Skeletal muscle tissue (tissue), 4 donors: ENCODE data around the gene RAB3GAP2. TPM values are rescaled to one million over a fixed set of nuclear protein-coding genes. Genes with fewer than 3 reads are reported as not detected.
"Not testable (repeated sequence)": the region's sequence is repeated elsewhere in the genome, so short reads cannot be mapped to it uniquely, and the experiment has no call there.

Experiments used
- H3K27ac ChIP-seq: one replicate; pipeline ENCODE4 v1.7.0; 2013; ENCODE audit warnings: mild to moderate bottlenecking, low read depth, low read length, inconsistent platforms
- H3K27me3 ChIP-seq, 3 donors: one replicate each; pipeline ENCODE4 v1.7.0; 2013; ENCODE audit warnings: low read length in 3 of 3; ENCODE audit not compliant: control insufficient read depth in 3 of 3, insufficient read depth in 3 of 3
- H3K36me3 ChIP-seq, 3 donors: one replicate each; pipeline ENCODE4 v1.7.0; 2013; ENCODE audit warnings: low read length in 3 of 3; ENCODE audit not compliant: control insufficient read depth in 3 of 3, insufficient read depth in 3 of 3
- H3K4me1 ChIP-seq, 3 donors: one replicate each; pipeline ENCODE4 v1.7.0; 2013; ENCODE audit warnings: low read length in 3 of 3, mild to moderate bottlenecking in 3 of 3; ENCODE audit not compliant: control insufficient read depth in 3 of 3, insufficient read depth in 3 of 3
- H3K4me3 ChIP-seq, 3 donors: one replicate each; pipeline ENCODE4 v1.7.0; 2013; ENCODE audit warnings: low read length in 3 of 3
- H3K9ac ChIP-seq, 3 donors: one replicate each; pipeline ENCODE4 v1.7.0; 2013; ENCODE audit warnings: low read length in 3 of 3, mild to moderate bottlenecking in 3 of 3, moderate library complexity in 2 of 3, low read depth in 1 of 3
- H3K9me3 ChIP-seq, 3 donors: one replicate each; pipeline ENCODE4 v1.7.0; 2013; ENCODE audit warnings: low read length in 3 of 3; ENCODE audit not compliant: control insufficient read depth in 3 of 3
- total RNA-seq: library from RNA; depleted of rRNA; stranded (reverse); fragments of >200 nt; gene quantifications from one replicate; pipeline ENCODE4 v1.2.3, GENCODE V29; 2014
- donor health status: Osteomylitis.

Gene RAB3GAP2
- total RNA-seq, 1 donor from 2014 or later = 23.0 TPM

DNA sequence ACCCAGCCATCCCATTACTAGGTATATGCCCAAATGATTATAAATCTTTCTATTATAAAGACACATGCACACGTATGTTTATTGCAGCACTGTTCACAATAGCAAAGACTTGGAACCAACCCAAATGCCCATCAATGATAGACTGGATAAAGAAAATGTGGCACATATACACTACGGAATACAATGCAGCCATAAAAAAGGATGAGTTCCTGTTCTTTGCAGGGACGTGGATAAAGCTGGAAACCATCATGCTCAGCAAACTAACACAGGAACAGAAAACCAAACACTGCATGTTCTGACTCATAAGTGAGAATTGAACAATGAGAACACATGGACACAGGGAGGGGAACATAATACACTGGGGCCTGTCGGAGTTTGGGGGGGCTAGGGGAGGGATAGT is 37.9 kb upstream of the RAB3GAP2 start:
- not testable (repeated sequence) for H3K4me1 ChIP-seq, H3K27ac ChIP-seq, H3K36me3 ChIP-seq, H3K9me3 ChIP-seq, H3K4me3 ChIP-seq, H3K27me3 ChIP-seq, H3K9ac ChIP-seq

DNA sequence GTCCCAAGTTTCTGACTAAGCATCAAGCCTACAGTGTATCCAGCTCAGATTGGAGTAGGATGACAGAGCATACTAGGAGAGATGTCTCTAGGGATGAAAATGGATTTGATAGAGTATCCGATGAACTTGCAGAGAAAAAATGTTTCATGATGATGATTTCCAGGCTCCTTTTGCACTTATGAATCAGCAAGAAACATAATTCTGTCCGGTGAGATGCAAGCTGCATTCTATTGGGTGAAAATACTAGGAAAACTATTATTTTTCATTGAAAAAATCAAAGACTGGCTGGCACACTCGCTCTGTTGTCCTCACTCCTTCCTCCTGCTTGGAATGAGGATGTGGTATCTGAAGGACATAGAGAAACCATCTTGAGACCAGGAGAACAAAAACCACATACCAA is 35.4 kb upstream of the RAB3GAP2 start:
- no peak overlapping the region for H3K27ac ChIP-seq
- H3K36me3 ChIP-seq = no peaks in the 10 kb centered on the region
- no peaks in the 10 kb centered on the region for H3K4me1 ChIP-seq
- H3K27me3 ChIP-seq = no peaks in the 10 kb centered on the region
- no peaks in the 10 kb centered on the region for H3K9me3 ChIP-seq
- no peak overlapping the region for H3K9ac ChIP-seq
- no peak overlapping the region for H3K4me3 ChIP-seq

DNA sequence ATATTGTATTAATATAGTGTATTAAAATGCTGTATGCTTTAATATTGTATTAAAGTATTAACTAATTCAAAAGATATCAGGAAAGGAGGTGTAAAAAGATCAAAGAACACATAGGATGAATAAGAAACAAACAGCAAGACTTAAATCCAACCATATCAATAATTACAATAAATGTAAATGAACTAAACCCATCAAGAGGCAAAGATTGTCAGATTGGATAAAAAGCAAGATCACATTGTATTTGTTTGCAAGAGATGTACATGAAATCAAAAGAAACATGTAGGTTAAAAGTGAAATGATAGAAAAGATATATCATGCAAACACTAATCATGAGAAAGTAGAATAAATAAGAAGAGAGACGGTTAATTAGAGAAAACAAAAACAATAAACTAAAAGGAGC is 34.1 kb upstream of the RAB3GAP2 start:
- no peak overlapping the region for H3K27ac ChIP-seq
- no peaks in the 10 kb centered on the region for H3K9me3 ChIP-seq
- H3K27me3 ChIP-seq = no peaks in the 10 kb centered on the region
- no peak overlapping the region for H3K4me3 ChIP-seq
- no peaks in the 10 kb centered on the region for H3K4me1 ChIP-seq
- H3K9ac ChIP-seq = no peak overlapping the region
- no peaks in the 10 kb centered on the region for H3K36me3 ChIP-seq

DNA sequence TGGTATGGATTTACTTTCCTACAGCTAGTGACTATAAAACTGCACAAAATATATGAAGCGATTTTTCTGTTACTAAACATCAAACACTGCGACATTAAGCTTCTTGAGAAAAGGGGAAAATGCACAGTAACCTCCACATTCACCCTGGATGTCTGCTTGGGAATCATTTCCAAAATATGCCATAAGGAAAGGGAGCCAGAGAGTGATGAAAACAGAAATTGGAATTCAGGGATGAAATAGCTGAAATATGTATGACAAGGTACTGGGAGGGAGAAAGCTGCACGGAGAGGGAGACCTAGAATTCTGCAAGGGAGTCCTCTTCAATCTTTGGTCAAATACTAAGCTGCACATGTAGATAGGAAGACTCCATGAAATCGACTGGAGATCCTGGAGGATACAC is 31.6 kb upstream of the RAB3GAP2 start:
- H3K9ac ChIP-seq = no peak overlapping the region
- H3K4me3 ChIP-seq = no peak overlapping the region
- H3K9me3 ChIP-seq = no peaks in the 10 kb centered on the region
- no peaks in the 10 kb centered on the region for H3K36me3 ChIP-seq
- peaks cover 0 to 5% (median 0%) of the 10 kb centered on the region in 3 donors for H3K4me1 ChIP-seq
- H3K27ac ChIP-seq = no peak overlapping the region
- H3K27me3 ChIP-seq = no peaks in the 10 kb centered on the region

DNA sequence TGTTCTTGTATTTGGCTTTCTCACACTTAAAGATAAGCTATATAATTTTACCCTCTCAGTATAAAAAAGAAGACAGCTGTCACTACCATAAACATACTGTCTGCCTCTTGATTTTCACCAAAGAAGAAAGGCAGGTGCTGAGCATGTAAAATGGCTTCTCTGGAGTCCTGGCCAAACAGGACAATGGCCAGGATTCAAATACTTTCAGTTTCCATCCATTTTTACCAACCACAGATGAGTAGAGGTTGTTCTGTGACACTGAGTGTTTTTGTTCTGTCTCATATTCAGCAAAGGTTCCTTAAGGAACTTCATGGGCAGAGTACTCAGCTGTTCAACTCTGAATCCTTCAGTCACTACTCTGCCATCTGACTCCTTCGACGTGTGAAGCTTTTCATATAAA is 29.4 kb upstream of the RAB3GAP2 start:
- no peaks in the 10 kb centered on the region for H3K36me3 ChIP-seq
- H3K9ac ChIP-seq = no peak overlapping the region
- peaks cover 0 to 5% (median 0%) of the 10 kb centered on the region in 3 donors for H3K4me1 ChIP-seq
- no peak overlapping the region for H3K4me3 ChIP-seq
- H3K9me3 ChIP-seq = no peaks in the 10 kb centered on the region
- H3K27me3 ChIP-seq = no peaks in the 10 kb centered on the region
- H3K27ac ChIP-seq = no peak overlapping the region

DNA sequence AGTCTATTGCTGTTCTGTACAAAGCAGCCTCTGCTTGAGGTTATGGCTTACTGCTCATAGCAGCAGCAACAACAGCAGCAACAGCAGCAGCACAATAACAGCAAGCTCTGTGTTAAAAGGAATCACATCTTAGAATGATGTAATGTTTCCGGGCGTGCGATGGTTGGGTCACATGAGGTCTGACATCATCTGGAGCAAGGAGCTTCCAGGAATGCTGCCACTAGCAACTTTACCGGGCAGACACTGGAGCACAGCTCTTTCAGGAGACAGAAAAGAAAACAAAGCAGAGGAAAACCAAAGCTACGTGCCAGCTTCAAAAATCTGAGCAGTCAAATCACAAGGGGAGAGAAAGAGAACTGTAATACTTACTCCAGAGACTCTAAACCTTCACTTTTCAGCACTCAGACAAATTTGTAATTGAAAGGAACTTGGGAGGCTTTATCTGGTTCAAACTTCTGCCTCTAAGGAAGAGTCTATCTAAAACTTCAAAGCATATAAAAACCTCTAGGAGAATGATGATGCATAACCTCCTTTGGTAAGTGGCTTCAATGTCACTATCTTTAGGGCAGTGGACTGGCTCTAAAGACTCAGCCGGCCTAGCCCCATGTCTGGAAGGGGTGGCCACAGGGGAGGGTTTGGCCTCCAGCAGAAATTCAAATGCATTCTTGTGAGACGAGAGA is 28.3 kb upstream of the RAB3GAP2 start:
- no peaks in the 10 kb centered on the region for H3K36me3 ChIP-seq
- peak overlapping the region in 1 of 3 donors; percentile 51 for H3K9ac ChIP-seq
- peaks cover 0 to 5% (median 0%) of the 10 kb centered on the region in 3 donors for H3K4me1 ChIP-seq
- no peaks in the 10 kb centered on the region for H3K27me3 ChIP-seq
- H3K9me3 ChIP-seq = no peaks in the 10 kb centered on the region
- peak overlapping the region in 1 of 3 donors; percentile 25 for H3K4me3 ChIP-seq
- H3K27ac ChIP-seq = peak overlapping the region; percentile 46

DNA sequence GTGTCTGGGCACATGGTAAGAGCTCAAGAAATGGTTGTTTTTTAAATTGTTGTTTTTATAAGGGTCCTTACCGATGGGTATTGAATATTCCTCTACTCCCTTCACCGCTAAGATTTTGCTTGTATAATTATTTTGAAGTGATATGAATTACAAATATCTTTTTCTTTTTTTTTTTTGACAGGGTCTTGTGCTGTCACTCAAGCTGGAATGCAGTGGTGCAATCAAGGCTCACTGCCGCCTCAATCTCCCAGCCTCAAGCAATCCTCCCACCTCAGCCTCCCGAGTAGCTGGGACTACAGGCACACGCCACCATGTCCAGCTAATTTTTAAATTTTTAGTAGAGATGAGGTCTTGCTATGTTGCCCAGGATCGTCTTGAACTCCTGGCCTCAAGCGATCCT is 27.1 kb upstream of the RAB3GAP2 start:
- Histone ChIP-seq H3K27ac (no peak overlapping the region), H3K36me3 (no peaks in the 10 kb centered on the region), H3K27me3 (no peaks in the 10 kb centered on the region), H3K9me3 (no peaks in the 10 kb centered on the region), H3K4me1 (peaks cover 0 to 5% (median 0%) of the 10 kb centered on the region in 3 donors), H3K9ac (no peak overlapping the region), H3K4me3 (no peak overlapping the region)

DNA sequence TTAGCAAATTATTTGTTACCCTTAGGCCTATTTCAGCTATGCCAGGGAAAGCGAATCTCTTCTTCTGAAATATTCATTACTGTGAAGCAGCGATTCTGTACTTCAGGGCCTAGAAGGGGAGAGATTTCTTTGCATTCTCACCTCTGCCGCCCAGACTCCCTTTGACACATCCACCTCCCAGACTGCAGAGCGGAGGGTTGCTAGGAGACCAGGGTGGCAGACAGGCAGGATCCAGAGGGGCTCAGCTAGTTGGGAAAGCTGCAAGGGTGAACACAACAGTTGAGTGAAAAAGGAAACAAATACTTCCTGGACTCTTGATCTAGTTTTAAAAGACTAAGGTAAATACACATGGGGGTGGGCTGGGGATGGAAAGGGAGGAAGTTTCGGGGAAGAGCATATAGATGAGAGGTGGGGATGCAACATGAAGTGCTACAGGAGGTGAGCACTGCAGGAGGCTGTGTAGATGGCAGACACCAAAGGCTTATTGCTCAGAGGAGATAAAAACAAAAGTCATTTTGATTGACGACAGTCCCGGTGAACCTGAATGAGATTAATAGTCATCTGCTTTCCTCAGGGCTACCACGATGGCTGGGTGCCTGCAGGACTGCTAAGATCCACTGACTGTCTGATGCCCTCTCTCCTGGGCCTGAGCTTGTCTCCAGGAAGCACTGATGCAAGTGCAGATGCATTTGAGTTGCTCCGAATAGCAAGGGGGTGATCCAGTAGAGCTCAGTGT is 26.4 kb upstream of the RAB3GAP2 start:
- H3K9me3 ChIP-seq = no peaks in the 10 kb centered on the region
- no peak overlapping the region for H3K4me3 ChIP-seq
- H3K27ac ChIP-seq = no peak overlapping the region
- no peak overlapping the region for H3K9ac ChIP-seq
- no peaks in the 10 kb centered on the region for H3K36me3 ChIP-seq
- H3K27me3 ChIP-seq = peaks cover 0 to 2% (median 1%) of the 10 kb centered on the region in 3 donors
- H3K4me1 ChIP-seq = peaks cover 0 to 5% (median 0%) of the 10 kb centered on the region in 3 donors

DNA sequence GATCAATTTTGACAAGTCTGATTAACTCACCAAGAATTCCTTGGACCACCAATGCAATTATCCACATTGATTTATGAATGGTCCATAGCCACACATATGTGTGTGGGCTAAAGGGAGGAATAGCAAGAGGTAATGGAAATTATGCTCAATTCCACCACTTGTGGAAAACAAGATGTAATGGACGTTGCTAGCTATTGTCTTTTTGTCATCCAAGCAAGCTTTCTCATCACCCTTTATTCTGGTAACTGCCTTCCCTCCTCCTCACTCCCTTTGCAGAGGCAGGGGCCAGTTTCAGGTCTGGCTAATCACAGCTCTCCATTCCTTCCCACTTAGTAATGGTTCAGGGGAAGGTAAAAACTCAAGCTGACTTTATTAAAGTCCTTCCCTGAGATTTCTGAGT is 24.7 kb upstream of the RAB3GAP2 start:
- Histone ChIP-seq H3K9me3 (no peaks in the 10 kb centered on the region), H3K27ac (no peak overlapping the region), H3K27me3 (peaks cover 0 to 6% (median 2%) of the 10 kb centered on the region in 3 donors), H3K4me3 (no peak overlapping the region), H3K4me1 (peaks cover 0 to 5% (median 0%) of the 10 kb centered on the region in 3 donors), H3K9ac (no peak overlapping the region), H3K36me3 (no peaks in the 10 kb centered on the region)

DNA sequence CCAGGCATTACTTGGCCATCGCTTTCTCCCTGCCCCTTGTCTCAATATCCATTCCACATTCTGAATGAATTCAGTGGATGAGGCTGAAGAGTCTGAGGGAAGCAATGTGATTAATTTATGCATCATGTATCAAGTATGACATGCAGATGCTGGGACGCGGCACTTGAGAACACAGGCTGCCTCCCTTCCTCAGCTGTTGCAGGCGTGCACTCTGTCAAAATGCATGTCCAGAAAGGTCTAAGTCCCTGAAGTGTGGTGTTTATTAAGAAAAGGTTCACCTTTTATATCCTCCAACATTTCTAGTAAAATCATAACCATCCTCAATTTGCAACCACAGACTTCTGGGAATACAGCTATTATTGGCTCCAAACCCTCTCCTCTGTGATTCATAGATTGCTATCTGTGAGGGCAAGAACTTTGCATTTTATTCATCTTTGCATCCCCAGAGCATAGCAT is 22.6 kb upstream of the RAB3GAP2 start:
- no peaks in the 10 kb centered on the region for H3K9me3 ChIP-seq
- H3K27me3 ChIP-seq = peaks cover 0 to 6% (median 2%) of the 10 kb centered on the region in 3 donors
- no peak overlapping the region for H3K27ac ChIP-seq
- H3K4me1 ChIP-seq = no peaks in the 10 kb centered on the region
- H3K4me3 ChIP-seq = no peak overlapping the region
- H3K36me3 ChIP-seq = no peaks in the 10 kb centered on the region
- H3K9ac ChIP-seq = no peak overlapping the region
